GM21723 (cell line): ENCODE data around the gene ARID1B.

ENCODE experiments used
- ATAC-seq: cut with Tn5 transposase; IDR thresholded peaks from one replicate; pipeline ENCODE4 v1.9.1; 2021; ENCODE audit warnings: mild to moderate bottlenecking, moderate library complexity; ENCODE audit not compliant: unreplicated experiment

The ARID1B gene

DNA sequence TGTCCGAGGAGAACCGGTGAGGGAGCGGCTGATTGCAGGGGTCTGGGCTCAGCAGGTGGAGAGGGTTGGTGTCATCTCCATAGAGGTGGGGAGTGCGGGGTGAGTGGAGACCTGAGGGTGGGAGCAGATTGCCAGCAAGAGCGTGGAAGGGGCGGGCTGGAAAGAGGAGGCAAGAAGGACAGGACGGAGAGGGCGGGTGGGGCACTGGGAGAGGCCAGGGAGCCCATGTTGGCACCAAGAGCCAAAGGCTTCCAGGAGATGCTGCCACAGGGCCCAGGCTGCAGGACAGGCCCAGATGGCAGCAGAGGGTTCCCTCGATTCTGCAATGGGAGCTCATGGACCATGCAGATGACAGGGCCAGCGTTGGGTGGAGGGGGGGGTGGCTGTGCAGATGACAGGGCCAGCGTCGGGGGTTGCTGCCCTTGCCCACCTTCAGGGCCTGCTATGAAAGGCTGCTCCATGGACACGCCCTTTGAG, 440.8 kb downstream of the ARID1B start:
- ATAC-seq: no peak

DNA sequence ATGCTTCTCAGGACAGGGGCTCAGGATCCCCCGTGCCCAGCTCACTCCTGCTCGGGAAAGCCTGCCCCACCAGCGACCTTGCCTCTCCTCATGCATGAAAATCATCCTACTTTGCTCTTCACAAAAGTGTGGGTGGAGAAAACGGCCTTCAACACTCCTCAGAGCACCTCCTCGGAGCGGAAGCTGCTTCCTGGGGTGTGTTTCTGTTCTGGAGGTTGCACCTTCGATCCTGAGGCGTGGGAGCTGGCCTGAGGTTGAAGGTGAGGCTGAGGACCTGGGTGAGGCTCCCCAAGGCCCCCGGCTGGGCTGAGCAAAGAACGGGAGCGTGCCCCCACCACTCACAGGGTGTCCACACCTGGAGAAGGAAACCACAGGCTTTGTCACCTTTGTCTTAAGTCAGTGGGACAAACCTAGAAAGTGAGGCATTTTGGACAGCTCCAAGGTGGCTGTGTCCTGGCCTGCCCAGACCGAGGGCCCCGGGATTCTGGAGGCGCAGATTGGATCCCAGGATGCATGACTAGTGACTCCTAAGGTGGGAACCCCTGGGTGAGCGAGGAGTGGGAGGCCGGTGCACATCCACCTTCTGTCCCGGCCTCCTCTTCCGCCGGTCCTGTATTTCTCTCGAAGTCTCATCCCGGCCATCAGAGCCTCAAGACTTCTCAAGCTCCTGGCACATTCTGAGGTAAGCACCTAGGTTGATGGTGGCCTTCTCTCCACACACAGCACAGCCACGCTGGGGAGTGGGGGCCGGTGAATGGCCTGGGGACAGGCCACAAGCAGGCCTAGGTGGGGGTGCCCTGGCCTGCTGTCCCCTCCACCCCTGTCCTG, 441.4 kb downstream of the ARID1B start:
- no peak for ATAC-seq

DNA sequence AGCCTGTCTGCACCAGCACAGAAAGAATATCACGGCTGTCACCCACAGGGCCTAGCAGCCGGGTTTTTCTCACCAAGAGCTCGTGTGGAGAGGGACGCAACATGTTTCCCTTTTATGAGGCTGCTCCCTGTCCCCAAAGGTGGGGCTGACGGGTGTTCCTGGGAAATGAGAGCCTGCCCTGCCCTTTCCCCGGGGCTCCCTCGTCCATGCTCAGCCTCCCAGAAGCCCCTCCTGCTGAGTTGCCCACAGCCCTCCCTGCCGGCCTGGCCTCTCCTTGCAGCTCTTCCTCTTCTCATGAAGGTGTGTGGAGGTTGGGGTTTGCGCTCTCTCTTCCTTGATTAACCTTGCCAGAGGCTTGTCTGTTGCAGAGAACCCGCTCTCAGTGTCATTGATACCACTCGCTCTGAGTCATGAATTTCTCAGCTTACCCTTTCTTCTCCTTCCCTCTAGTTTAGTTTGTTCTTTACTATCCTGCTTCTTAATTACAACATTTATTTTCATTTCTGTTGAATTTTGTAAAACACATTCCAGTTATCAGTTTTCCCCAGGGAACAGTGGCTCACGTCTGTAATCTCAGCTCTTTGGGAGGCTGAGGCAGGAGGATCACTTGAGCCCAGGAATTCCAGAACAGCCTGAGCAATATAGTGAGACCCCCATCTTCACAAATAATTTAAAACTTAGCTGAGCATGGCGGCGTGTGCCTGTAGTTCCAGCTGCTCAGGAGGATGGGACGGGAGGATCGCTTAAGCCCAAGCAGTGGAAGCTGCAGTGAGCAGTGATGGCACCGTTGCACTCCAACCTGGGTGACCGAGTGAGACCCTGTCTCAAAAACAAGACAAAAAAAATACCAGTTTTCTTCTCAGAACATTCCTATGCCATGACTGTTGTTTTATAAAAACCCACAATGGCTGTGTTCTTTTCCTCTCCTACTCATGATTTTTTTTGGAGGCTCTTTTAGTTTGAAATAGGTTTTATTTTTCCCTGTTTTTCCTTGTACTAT, 442.3 kb downstream of the ARID1B start:
- ATAC-seq: no peak

DNA sequence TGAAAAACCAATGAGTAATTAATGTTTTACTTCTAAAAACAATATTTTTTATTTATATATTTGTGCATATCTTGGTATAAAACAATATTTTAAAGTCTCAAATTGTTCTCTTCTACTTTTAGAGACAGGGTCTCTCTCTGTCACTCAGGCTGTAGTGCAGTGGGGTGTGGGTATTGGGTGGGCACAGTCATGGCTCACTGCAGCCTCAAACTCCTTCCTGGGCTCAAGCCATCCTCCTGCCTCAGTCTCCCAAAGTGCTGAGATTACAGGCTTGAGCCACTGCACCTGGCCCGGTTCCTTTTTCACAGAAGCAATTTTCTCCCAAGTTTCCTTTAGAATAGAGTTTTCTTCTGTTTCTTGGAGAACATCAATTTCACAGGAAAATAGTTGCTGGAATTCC, 443.3 kb downstream of the ARID1B start:
- ATAC-seq: no peak

DNA sequence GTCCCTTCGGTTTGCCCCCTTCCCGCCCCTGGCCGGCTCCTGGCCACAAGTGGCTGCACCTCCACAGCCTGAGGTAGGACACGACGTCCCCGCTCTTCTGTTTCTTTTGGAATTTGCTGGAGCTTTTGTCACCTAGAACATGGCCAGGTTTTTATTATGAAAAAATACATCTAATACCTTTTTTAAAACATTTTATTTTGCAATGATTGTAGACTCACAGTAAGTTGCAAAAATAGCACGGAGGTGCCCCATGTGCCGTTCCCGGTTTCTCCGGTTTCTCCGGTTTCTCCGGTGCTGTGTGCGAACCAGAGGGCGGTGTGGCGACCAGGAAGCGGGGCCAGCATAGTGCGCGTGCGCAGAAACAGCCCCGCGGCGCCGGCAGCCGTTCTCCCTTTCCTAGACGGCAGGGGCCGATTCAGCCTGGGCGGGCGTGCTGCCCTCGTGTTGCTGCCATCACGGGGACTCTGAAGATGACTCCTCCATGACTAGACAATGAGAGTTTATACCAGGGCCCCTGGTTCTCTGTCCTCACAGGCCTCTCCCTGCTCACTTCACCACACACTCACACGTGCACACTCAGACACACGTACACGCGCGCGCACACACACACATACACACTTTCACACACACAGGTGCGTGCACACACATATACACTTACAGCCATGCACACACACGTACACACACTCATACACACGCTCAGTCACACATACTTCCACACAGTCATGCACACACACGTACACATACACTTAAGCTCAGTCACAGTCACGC, 444.1 kb downstream of the ARID1B start:
- peak; percentile 63 for ATAC-seq

DNA sequence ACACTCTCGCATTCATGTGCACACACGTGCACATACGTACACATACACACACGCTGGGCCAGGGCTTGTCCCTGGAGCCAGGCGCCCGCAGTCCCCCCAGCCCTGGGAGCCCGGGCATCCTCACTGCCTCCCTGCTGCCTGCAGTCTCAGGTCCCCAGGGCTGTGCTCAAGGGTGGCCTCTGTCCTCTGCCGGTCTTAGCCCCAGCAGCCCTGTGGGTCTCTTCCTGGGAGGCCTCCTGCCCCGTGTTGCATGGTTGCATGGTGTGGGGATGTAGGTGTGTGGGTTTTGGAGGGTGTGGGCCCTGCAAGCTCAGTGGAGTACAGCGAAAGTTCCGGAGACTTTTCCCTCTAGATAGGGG, 444.6 kb downstream of the ARID1B start:
- ATAC-seq: no peak

DNA sequence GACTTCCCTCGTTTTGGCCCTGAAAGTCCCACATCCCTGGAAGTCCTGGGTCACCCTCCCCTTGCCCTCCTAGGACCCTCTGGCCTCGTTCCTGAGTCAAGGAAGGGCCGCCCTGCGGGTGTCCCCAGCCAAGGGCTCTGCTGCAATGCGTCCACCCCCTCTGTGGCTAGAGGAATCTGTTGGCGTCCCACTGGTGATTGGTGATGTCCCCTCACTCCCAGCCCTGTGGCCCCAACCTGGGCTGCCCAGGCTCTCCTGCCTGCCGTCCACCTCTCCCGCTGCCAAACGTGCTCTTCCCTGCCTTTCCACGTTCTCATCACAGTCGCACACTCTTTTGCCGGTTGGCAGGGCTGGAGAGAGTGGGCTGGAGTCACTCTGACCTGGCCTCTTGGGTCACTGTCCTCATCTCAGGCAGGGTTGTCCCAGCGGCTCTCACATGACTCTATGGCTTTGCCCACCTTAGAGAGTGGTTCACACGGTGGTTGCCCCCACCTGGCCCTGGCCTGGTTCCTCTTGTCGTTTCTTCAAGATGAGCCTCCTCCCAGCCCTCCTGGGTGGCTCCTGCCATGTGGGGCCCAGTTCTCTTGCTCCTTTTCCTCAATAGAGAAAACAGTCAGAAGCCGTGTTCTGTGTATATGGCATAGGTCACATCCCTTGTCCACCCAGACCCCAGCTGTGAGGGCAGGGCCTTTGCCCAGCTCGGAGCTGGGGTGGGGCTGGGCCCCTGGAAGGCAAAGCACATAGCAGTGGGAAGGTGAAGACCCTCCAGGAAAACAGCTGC, 445.2 kb downstream of the ARID1B start:
- ATAC-seq: no peak

DNA sequence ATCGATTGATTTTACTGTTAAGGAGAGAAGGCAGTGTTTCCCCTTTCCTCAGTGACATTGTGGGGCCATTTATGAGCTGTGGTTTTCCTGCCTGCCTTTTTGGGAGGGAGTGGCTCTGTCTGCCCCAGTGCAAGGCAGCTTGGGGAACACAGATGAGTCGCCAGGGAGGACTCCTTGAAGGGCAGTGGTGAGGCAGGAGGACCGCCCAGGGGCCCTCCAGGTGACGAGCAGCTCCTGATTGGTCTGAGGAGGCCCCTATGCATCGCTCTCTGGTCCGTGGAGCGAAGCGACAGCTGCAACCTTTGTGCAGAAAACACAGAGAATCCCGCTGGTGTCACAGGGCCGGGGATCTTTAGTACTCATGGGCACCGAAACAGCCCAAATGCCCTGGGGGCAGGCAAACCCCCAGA, 445.8 kb downstream of the ARID1B start:
- ATAC-seq: no peak

DNA sequence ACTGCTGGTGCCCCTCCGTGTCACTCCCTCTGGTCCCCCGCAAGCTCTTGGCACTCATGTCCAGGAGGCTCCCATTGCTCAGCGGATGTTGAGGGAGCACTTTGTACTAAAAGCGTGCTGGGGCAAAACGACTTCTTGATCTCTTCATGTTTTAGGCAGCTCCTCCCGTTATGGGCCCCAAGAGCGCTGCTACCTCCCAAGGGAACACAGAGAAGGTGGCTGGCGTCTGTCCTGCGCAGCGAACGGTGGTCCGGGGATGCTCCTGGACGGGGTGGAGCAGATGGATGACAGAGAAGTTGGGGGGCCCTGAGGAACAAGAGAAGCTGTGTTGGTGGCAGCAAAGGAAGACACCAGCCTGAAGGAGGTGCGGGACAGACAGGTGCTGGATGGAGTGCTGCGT, 446.3 kb downstream of the ARID1B start:
- no peak for ATAC-seq

DNA sequence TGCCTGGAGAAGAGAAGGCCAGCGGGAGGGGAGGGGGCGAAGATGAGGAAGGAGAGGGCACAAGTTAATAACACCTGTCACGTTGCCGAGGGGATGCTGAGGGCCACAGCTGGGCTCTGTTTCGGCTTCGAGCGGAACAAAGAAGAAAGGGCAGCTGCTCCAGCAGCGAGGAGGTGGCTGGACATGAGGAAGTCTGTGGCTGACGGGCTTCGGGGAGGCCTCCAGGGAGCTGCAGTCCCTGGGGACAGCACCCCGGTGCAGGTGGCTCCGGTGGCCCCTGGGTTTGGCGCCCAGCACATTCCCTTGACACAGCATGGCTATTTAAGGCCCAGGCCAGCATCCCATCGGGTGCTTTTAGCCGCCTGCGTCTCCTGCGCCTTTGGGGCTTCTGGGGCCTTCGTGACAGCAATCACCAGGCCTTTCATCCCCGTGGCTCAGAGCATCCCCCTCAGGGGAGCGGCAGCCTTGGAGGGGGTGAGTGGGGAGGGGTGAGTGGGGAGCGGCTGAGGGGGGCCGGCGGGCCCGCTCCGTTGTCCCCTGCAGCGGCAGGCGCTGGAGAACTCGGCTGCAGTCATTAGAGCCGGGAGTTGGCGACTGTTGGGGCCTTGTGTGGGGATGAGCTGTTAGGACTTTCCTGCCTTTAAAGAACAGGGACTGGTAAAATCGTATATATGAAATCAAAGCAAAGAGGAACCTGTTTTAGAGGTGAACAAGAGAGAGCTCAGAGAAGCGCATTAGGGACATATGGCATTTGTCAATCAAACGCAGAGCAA, 447.2 kb downstream of the ARID1B start:
- ATAC-seq: no peak

DNA sequence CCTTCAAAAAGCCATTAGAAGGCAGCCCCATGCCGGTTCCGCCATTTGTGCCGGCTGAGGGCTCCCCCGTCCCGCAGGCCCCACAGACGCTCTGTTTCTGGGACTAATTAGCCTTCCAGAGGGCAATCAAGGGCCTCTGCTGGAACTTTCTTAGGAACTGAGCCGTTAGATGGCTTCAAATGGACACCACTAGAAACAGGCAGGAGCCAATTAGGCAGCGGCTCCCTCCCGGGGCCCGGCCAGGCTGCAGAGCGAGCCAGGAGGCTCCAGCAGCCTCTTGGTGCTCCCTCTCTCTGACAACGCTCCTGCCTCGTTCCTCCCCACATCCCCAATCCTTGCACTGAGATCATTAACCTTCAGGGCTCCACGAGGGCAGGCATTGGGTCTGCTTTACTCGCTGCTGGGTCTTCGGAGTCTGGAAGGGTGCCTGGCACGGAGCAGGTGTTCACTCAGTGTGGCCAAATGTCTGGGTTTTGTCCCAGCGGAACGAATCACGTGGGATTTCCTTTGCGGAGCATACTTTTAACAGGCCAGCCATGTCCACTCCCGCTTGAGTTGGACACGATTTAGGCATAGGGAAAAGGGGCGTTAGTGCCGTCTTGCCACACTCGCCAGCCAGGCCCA, 447.9 kb downstream of the ARID1B start:
- ATAC-seq: no peak

DNA sequence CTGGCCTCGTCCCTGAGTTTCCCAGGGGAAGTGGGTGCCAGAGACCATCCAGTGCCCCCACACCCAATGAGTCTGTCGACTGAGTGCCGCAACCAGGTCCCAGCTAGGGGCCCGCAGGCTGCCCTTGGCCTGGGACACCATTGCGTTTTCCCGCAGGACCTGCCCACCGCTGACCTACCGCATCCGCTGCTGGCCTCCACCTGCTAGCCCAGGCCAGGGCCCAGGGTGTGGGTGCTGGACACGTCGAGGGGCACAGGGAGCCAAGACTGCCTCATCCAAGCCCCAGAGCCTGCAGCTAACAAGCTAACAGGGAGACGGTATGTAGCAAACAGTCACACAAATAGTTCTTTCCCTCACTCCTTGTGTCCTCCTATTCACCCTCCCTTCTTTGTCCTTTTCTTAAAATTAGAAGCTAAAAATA, 448.4 kb downstream of the ARID1B start:
- ATAC-seq: no peak

DNA sequence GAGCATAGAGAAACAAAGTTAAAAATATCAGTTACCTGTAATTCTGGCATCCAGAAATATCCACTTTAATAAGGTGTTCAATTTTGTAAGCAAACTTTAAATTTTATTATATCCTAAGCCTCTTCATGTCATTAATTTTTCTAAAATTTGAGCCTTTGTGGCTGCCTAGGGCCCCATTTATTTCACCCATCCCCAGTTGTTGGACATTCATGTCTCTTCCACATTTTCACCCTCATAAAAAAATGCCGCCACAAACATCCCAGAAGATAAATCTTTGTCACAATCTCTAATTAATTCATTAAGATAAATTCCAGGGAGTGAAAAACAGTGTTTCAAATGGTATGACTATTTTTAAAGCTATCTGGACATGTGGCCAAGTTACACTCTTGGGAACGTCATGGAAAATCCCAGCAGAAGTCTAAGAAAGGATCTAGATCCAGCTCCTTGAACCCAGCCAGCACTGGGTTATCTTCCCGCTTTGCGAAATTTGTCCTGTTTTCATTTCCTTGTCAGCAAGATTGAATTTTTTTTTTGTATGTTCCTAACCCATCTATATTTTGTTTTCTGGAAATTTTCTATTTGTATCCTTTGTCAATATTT, 448.9 kb downstream of the ARID1B start:
- ATAC-seq: no peak

DNA sequence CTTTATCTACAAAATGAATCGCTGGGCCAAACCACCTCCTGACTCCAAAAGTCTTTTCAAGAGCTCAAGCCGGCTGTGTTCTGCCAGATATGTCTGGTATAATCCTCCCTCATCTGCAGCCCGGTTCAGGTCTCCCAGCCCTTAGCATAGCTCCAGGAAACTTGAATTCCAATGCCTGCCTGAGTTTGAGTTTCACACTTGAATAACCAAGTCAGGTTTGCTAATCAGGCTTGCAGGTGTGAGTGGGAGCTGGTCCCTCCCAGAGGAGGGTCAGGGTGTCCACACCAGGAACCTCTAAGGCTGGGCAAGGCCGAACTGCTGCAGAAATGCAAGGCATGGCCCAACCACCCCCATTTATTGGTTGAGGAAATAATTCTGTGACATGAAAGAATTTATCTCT, 449.6 kb downstream of the ARID1B start:
- no peak for ATAC-seq

DNA sequence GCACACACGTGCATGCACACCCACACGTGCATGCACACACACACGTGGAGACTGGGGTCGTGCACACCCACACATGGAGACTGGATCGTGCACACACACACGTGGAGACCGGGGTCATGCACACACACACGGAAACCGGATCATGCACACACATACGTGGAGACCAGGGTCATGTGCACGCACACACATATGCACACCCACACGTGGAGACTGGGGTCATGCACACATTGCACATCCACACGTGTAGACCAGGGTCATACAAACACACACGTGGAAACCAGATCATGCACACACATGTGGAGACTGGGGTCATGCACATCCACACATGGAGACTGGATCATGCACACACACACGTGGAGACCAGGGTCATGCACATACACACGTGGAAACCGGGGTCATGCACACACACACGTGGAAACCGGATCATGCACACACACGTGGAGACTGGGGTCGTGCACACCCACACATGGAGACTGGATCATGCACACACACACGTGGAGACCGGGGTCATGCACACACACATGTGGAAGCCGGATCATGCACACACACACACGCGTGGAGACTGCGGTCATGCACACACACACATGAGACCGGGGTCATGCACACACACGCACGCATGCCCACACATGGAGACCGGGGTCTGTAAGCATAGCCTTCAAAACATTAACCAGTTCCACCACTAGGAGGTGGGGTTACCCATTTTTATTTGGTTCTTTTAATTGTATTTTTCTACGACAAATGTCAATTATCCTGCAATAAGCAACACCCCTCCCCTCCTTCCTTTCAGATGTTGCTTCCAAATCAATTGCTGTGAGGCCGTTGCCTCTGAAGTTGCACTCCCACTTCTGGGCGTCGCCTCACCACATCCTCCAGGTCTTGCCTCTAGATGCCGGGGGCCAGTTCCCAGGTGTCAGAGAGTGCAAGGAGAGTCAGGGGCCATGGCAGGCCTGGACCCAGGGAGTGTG, 450.3 kb downstream of the ARID1B start:
- ATAC-seq: no peak

DNA sequence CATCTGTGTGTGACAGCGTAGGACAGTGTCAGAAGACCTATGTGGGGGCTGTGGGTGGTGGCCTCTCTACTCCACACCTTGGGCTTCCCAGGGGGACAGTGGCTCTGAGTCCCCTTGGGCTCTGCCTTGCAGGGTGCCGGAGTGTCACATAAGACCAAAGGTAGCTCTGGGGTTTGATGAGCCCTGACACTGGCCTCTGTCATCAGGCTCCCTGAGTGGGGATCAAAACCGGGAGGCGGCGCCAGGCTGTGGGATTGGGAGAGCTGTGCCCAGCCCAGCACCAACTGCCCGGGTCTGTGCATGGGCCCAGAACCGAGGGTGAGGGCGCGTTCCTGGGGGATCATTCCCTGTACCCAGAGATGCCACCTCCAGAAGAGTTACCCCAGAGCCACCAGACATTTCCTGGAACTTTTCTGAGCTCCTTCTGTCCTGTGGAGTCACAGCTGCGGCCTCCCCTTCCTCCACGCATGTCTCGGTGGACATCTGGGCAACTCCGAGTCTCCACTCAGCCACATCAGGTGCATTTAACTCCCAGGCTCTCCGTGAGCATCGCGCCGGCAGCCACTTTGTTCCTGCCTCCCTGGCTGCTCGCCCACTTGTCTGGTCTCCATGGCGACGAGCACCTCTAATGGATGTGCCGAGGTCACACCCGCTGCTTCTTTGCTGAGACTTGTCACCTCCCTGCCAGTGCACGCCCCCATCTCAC, 451.4 kb downstream of the ARID1B start:
- ATAC-seq: no peak

DNA sequence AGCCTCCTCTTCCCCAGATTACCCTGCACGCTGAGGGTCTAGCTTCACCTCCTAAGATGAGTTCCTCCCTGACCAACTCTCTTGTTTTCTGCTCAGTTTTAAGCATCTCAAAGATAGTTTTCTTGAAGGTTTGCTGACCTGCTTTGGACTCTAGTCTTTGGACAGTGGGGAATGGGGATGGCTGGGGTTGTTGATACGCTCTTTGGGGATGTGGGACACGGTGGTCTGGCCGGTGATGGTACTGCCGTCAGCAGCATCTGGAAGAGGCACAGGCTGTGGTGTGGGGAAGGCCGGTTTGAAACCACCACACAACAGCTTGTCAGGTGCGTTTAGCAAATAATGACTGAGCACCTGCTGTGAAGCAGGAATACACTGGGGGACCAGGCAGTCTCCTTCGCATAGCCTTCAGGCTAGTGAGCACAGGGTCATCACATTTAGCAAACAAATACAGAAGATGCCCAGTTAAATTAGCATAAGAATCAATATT, 452.0 kb downstream of the ARID1B start:
- no peak for ATAC-seq
